Fibroblast of skin of scalp (primary cell): ENCODE data around the gene ZFYVE28.

Source experiments
- DNase-seq: peaks from one replicate; pipeline ENCODE4 v3.0.0-alpha.2; 2013

The ZFYVE28 gene

DNA sequence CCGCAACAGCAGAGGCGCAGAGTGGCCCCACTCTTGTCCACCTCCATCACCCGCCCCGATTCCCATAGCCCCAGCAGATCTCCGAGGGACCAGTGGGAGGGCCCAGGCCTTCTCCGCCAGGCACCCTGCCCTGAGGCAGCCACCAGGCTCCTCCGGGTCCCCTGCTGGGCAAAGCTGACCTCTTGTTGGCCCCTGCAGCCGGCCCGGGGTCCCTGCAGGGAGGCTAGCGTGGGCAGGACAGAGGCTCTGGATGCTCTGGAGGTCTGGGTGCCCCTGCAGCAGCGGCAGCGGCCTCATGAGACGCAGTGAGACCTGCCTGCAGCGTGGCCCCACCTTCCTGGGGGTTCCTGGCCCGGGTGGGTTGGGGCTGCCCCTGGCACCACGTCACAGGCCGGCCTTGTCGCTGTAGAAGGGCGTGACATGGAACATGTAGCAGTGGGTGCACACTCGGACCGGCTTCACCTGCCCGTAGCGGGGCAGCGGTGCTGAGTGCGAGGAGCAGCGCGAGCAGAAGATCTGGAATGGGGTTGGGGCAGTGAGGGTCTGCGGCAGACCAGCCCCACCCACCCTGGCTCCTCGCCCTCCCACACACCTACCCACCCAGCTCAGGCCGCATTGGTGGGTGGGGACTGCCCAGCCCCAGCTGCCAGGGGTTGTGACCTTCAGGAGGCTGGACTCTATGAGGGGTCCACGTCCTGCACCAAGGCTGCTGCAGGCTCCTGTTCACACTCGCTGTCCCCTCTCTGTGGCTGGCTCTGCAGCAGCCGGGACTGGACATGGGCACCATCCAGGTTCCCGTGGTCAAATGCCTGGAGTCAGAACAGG is 147.9 kb downstream of the ZFYVE28 start:
- no peak for DNase-seq

DNA sequence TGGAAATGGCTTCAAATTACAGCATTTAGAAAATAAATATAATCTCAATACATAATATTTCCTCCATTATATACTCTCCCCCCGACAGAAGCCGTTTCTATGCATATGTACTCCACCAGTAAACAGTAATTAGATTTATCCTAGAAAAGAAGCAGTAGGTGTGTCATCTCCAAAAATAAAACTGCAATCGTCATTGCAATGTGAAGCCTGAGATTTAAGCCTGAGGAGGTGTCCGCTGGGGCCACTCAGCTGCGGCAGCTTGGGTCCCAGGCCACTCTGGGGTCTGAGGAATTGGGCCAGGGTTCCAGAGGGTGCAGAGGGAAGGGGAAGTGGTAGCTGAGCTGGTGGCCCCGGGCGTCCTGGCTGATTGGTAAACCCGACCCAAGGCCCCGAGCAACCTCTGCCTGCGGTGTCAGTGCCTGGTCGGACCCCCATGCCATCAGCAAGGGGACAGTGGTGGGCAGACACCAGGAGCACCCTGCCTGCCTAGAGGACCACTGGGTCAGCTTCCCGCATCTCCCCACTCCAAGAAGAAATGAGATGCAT is 148.8 kb downstream of the ZFYVE28 start:
- no peak for DNase-seq

DNA sequence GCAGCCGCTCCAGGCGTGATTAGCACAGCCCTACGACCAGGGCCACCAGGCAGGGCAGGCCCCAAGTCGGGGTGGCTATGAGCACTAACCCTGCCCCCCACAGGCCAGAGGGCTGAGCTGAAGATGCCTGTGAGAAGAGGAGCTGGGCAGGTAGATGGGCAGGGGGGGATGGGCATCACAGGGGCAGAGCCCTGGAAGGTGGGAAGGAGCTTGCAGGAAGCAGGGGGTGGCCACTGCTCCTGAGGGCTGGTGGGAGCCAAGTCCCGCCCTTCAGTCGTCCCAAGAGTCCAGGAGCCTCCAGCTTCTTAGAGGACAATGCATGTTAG is 149.3 kb downstream of the ZFYVE28 start:
- no peak for DNase-seq

DNA sequence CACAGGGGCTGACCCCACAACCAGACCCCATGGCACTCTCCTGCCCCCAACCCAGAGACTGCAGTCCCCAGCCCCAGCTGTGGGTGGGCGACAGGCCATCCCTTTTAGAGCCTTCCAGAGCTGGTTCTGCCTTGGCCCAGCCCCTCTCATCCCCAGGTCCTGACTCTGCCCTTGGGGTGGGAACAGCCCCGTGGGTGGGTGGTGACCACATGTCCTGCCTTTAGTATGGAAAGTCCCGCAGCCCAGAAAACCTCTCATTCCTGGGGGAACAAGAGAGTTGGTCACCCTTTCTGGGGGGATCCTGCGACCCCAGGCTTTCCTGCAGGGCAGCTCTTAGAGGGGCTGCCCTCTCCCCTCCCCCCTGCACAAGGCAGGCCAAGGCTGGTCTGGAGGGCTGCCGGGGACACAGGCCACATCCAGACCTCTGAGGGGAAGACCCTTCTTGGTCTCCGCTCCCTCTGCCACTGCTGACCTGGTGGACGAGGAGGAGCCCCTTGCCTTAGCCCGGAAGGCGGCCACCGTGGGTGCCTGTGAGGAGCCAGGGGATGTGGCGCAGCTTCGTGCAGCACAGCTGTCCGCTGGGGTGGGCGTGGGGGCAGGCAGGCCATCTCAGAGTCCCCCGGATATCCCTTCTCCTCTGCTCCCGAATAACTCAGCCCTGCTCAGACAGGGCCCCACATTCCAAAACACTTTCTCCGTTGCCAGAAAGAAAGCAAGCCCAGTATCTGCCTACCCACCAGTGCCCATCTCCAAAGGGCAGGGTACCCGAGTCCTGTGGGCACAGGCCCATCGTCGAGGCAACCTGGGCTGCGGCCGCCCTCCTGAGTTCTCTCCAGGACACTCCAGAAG is 149.9 kb downstream of the ZFYVE28 start:
- no peak for DNase-seq

DNA sequence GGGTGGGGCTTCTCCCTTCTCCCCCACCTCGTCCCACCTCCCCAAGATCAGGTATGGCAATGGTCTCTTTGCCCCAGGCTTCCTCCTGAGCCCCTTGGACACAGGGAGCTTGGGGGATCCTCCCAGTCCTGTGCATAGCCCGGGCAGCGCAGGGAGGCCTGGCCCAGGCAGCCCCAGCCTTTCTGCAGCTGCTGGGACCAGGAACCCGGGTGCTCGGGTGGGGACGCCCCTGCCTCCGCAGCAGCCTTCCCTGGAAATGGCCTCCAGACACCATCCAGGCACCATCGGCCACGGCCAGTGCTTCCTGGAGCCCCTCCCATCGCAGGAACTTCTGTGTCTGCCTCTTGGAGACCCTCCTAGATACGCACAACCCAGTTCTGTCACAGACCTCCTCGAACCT is 150.6 kb downstream of the ZFYVE28 start:
- no peak for DNase-seq

DNA sequence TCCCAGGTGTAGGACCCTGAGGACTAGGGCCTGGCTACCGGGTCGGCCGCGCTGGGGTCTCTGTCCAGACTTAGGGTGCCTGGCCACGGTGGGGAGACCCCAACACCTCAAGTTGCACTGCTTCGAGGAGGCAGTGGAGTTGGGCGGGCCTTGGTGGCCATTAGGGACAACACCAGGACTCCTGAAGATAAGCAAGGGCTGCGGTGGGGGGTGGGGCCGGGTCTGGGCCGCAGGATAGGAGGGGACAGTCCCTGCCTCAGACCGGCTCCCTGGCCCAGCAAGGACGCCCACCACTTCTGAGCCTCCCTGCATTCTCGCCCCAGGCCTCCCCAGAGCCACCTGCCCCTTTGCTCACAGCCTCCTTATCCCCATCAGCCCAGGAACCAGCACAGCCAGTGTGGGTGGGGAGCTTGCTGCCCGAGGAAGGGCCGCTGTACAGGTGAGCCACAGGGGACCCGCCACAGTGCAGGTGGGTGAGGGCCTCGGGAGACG is 151.1 kb downstream of the ZFYVE28 start:
- no peak for DNase-seq

DNA sequence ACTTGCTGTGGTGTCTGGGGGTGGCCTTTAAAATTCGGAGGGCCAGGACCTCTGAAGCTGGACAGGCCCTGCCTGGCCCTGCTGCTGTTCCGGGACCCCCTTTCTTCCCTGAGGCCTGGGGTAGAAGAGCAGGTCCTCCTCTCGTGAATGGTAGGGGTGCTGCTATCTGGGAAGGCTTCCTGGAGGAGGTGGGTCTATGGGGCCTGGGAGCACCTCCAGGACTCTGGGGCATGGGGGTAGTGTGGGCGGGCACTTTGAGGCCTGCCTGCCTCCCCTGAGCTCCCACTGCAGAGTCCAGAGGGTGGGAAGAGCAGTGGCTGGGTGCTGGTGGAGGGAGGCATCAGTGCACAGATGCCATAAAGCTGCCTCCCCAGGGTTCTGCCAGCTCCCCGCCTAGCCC is 151.6 kb downstream of the ZFYVE28 start:
- DNase-seq, result no peak

DNA sequence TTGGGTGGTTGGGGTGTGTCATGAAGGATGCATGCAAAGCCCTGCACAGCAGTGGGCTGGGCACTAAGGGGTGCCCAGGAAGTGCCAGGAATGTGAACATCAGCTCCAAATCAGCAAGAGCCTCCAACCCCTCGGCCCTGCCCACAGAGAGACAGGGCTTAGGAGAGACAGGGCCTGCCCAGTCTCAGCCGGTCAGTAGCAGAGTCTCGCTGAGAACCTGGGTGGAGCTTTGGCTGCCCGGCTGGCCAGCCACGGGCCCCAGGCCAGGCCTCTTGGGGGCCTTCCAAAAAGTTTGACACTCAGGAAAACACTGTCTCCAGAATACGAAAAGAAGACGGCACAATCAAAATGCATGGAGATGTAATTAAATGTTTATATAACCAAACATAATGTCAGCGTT is 152.3 kb downstream of the ZFYVE28 start:
- DNase-seq, result no peak

DNA sequence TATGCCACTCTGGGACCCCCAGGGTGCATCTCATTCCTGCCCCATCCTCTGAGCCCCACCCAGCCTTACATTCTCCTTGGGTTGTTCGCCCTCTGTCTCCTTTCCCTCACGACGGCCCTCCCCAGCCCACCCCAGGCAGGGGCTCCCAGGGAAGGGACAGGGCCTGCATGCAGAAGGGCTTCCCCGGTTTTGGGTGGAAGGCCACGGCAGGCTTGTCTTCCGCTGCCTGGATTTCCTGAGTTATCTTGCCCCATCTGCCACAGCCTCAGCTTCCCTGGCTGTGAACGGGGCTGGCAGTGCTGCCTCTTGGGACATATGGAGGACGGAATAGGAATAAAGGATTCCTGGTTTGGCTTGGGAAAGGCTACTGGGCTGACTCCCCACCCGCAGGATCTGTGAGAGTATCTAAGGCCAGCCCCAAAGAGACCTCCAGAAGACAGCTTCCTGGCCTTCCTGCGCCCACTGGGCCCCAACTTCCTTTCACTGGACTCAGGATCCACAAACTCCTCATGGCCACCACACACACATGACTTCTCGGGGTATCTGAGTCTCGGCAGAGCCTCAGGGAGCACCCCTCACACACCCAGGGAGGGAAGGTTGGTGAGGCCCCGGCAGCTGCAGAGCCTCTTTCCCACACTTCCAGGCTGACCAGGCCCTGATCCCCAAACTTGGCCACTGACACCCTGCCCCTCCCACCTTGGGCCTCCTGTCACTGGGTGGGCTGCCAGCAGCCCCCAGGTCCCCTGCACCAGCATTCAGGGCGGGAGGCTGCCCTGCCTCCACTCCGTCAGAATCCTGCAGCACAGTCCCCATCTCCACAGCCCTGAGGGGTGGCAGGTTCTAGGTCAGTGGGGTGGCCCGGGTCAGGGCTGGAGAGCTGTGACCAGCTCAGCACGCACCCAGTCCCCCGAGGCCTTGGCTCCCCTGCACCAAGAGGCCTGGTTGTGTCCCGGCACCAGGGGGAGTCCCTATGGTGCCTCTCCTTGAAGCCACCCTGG is 153.0 kb downstream of the ZFYVE28 start:
- no peak for DNase-seq

DNA sequence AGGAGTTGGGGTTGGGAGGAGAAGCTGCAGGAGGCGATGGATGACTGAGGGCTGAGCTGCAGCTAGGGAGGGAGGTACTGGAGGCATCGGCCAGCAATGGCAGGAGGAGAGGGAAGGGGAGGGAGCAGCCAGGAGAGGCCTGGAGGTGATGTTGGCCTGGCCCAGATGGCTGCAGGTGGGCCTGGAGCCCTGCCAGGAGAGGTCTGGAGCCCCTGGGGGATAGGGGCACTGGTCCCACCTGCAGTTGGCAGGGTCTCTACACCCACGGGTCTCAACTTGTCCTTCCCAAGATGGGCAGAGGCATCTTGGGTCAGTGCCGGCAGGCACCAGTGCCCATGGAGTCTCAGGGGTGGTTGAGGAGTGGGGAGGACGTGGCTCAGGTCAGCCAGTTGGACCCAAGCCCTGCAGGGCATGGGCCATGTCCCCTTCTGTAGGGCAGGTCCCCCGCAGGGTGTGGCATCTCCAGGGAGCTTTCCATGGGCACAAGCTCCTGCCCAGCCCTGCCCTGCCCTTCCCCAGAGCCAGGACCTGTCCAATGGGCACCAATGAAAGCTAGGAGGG is 153.9 kb downstream of the ZFYVE28 start:
- no peak for DNase-seq

DNA sequence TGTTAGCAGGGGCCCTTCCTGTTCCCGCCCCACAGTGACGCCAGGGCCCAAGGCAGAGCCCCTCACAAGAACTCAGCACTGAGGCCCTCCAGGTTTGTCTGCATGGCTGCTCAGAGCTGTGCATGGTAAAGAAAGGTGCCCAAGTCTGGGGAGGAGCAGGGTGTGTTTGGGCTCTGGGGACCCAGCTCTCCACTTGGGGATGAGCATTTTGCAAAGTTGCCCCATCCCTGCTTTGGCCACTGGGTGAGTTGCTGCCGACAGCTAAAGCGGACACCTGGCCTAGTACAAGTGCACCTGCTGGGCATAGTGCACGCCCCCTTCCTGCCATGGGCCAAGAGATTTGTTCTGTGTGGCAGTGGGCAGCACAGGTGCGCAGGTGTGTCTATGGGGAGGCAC is 154.5 kb downstream of the ZFYVE28 start:
- no peak for DNase-seq

DNA sequence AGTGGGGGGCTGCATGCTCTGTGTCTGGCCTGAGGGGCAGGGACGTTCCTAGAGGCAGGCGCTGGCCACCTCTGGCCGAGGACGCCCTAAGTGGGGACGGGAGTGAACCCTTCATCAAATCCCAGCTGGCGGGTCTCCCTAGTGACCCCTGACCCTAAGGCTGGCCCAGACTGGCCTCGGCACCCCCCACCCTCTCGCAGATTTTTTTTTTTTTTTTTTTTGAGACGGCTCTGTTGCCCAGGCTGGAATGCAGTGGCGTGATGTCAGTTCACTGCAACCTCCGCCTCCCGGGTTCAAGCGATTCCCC is 155.5 kb downstream of the ZFYVE28 start:
- DNase-seq, result no peak

DNA sequence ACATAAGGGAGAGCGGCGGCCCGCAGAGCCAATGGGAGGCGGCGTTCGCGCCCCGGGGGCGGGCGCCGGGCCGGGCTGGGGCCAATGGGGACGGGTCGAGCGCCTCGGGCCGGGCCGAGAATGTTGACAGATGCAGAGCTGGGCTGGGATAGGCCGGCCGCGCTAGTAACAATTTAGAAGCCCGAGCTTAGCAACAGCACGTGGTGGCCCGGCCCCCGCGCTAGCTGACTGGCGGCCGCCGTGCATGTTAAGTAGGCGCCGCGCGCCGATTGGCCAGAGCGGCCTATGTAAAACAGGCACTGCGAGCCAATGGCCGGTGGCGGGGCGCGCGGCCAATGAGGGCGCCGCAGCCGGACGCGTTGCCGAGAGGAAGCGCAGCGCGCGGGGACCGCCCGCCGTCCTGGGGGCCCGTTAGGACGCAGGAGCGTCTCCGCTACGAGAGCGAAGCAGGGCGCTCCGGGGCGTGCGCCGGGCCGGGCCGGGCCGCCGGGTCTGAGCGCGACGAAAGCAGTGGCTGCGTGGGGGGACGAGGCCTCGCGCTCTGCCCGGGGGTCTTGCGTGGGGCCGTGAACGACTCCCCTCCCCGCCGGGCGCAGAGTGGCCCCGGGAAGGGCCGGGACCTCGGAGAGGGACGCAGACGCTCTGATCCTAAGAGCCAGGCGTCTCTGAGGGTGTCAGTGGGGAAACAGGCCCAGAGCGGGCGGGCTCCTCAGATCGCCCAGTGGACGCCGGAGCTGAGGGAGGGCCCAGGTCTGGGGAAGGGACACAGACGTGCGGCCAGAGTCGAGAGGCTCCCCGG is 156.1 kb downstream of the ZFYVE28 start:
- DNase-seq, result peak; percentile 100

DNA sequence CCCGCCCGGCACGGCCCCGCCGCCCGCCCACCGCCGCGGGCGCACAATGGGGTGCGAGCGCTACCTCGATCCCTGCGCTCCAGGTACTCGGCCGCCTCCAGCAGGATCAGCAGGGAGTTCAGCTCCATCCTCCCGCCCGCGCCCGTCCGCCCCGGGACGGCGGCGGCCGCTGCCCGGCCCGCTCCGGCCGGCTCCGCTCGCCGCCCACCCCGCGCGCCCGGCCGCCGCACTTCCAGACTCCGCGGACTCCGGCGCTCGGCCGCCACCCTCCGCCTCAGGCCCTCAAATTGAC is 156.6 kb downstream of the ZFYVE28 start, which contains the start of gene MXD4:
MXD4 (minus strand) TSS at position 257 of the 292 bp plus-strand sequence; CDS start at position 128, 129 bp downstream.
- no peak for DNase-seq

DNA sequence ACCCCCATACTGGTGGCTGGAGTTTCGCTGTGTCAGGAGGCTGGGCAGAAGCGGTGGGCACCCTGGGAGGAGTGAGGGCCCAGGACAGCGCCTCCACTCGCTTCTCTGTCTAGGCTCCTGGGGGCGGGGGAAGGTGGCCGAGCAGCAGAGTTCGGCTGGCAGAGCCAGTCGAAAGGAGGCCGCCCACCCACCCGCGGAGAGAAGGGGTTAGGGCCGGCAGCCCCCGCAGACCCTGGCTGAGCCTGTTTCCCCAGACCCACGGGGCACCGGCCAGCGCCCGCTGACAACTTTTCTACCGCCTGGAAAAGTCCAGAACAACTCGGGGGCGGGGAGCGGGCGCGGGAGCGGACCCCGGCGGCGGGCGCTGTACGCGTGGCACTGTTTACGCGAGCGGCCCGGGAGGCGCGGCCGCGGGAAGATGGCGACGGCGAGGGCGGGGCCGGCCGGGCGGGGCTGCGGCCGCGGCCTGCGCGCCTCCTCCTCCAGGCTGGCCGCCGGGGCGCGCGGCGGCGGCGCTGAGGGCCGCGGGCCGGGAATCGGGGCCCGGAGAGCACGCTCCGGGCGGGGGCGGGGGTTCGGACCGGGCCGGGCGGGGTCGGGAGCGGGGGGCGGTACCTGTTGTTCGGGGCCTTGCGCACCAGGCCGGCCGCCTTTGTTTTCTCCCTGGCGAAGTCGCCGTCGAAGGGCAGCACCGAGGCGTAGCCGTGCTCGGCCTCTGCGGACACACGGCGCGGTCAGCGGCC is 157.2 kb downstream of the ZFYVE28 start:
- DNase-seq, result peak; percentile 68

DNA sequence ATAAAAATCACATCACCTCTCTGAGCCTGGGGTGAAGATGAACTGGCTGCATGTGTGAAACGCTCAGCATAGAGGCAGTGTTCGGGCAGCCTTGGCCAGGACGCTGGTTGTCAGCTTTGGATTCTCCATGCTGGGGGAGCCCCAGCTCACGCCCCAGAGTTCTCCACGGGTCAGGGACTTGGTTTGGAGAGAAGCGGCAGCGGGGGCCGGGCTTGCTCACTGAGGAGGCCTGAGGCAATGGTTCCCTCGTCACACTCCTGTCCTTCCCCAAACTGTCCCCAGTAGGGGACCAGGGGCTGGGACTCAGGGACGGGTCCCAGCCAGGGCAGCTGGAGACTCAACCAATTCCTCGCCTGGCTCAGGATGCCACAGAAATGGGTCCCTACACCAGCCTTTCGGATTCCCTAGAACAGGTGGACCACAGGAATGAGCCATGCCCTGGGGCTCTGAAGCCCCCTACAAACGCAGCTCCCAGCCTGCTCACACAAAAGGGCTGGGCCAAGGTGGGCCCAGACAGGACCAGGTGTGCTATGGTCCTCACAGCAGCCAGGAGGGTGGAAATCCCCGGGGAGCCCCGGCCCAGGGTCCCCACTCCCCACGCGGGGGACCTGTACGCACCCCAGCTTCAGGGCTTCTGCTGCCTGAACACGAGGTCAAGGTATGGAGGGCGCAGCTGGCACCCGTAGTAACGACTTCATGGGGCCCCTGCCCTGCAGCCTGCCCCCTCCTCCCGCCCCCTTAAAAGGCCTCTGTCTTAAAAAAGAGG is 157.9 kb downstream of the ZFYVE28 start:
- DNase-seq, result no peak

DNA sequence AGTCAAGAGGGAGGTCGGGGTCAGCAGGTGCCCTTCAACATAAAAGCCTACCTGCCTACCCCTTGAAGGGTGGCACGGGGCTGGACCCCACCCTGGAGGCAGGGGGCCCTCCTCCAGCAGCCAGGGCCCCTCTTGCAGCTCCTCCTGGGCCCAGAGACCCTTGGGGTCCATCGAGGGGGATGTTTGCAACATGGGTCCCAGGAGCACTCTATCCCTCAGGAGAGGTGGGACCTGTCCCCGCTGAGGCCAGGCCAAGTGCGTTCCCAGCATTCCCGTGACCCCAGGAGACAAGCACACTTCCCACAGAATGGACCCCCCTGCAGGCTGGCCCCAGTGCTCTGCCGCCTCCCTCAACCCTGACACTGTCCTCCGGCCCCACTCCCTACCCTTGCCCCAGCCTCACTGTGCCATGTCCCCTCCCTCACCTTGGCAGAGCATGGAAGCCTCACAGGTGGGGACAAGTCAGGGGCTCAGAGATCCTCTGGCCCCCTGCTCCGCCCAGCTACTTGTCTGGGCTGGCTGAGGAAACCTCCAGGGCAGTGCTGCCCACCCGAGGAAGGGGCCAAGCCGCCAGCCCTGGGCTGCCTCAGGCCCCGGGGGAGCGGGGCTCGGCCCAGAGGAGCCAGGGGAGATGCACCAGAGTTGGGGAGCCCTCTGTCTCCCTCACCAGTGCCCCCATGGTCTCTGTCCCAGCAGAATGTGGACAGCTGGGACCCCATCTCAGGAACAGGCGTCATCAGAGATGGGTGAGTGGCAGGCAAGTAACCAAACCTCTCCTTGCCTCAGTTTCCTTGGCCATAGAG is 158.7 kb downstream of the ZFYVE28 start:
- DNase-seq, result no peak

DNA sequence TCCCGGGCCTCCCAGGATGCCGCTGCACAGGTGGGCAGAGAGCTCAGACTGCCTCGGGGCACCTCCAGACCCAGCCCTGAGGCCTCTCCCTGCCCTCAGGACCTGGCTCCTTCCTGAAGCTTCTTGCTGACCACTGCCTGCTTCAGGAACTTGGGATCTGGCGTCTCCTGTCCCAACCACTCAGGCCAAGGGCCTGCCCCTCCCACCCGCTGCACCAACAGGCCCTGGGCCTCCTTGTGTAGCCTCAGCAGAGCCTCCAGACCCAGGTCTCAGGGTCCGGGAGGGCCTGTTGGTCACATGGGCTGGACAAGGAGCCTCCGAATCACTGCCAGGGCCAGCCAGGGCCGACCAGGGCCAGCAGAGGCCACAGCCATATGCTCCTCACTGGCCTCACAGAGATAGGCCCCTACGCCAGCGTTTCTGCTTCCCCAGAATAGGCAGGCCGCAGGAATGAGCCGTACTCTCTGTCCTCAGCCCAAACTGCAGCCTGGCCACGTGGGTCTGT is 159.4 kb downstream of the ZFYVE28 start:
- DNase-seq, result no peak
